Head of caudate nucleus (tissue), 42 donors: ENCODE measurements around the gene PRAMEF1.
"Not testable (repeated sequence)": the region's sequence is repeated elsewhere in the genome, so short reads cannot be mapped to it uniquely, and the experiment has no call there.

Source experiments
- DNase-seq, 42 donors: peaks; one replicate each; pipeline versions ENCODE4 v3.0.0 to v3.0.0-alpha.2; 2020 to 2021; ENCODE audit warnings: mixed read lengths in 7 of 42
- intact Hi-C: fragments of 100-400 bp; cut with DNase I; formaldehyde crosslinking; loops from one replicate; pipeline ENCODE4 v1.15.0; 2022

The PRAMEF1 gene, protein sequence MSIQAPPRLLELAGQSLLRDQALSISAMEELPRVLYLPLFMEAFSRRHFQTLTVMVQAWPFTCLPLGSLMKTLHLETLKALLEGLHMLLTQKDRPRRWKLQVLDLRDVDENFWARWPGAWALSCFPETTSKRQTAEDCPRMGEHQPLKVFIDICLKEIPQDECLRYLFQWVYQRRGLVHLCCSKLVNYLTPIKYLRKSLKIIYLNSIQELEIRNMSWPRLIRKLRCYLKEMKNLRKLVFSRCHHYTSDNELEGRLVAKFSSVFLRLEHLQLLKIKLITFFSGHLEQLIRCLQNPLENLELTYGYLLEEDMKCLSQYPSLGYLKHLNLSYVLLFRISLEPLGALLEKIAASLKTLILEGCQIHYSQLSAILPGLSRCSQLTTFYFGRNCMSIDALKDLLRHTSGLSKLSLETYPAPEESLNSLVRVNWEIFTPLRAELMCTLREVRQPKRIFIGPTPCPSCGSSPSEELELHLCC

DNA sequence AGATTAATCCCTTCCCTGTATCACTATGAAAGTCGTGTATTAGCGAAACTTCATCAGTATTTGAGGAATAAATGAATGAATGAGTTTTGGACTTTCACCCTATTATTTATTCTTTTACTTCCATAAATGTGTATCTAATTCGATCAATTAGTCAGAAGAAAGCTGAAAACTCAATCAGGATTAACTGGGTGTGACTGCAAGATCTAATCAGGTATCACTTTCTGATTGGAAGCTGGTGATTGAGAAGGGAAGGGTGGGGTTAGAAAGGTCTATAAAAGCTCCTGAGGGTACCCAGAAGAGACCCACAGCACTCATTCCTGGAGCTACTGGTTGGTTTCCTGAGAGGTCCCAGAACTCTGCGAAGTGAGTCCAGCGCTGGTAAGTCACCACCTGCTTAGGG is at the start of gene PRAMEF1:
PRAMEF1 (plus strand) TSS at position 301 of the 400 bp plus-strand sequence. CDS start 1,831 bp downstream, outside the sequence.
- DNase-seq, intact Hi-C loops: not testable (repeated sequence)

DNA sequence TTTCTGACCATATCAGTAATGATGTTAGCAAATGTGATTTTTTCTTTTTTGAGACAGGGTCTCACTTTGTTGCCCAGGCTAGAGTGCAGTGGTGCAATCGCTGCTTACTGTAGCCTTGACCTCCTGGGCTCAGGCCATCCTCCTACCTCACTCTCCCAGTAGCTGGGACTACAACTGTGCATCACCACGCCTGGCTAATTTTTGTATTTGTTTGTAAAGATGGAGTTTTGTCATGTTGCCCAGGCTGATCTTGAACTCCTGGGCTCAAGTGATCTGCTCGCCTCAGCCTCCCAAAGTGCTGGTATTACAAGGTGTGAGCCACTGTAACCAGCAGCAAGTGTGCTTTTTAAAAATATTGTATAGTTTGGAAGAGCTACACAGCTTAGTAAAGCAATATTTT is 49.3 kb upstream of the PRAMEF1 start:
- DNase-seq, result no peak
- intact Hi-C loops, result no loop called here

DNA sequence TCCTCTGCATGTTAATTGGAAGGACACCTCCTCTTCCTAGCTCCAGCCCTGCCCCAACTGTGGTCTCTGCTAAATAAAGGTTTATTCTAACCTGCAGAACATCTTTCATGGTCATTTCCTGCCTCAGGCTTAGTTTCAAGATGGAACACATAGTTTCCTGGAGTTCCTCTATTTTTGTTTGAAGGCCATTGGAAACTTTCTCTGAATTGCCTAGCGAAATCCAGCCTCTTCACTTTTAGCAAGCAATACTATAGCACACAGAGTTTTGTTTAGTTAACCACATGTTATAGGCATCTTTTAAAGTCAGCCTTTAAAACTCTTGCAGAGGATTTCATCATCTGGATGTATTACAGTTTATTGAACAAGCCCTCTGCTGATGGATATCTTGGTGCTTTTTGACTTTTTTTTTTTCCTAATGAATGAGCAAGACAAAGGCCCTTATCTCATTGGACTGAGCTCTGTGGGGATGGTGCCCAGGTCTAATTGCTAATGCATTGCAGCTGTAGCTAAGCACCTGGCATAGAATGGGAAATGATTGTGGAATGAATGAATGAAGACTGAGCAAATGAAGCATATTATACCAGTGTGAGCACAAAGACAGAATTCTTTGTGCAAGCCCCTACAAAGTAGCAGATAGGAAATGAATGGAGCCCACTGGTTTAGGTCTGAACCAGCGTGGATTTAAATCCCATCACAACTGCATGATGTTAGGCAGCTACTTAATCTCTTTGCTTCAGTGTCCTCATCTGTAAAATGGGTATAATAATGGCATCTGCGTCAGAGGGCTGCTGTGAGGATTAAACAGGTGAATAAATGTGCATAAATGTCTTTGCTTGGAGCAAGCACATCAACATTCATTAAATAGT is 45.8 kb upstream of the PRAMEF1 start:
- DNase-seq, result no peak
- intact Hi-C loops, result no loop called here

DNA sequence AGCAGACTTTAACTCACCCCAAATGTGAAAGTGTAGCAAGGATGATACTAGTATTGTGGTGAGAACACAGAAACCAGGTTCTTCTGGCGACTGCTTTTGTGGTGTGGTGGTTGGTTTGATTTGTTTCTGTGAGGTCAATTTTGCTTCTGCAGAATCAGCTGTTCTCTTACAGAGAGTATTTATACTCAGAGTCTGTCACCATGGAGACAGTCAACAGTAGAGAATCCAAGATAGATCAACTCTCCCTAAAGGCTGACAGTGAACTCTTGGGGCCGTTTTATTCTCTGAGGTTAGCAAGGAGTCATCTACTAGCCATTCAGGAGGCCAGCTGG is 45.2 kb upstream of the PRAMEF1 start, which contains the start of gene CFAP107:
CFAP107 (plus strand) TSS at position 209 of the 332 bp plus-strand sequence. CDS start 231 bp downstream, outside the sequence.
- intact Hi-C loops, result no loop called here

DNA sequence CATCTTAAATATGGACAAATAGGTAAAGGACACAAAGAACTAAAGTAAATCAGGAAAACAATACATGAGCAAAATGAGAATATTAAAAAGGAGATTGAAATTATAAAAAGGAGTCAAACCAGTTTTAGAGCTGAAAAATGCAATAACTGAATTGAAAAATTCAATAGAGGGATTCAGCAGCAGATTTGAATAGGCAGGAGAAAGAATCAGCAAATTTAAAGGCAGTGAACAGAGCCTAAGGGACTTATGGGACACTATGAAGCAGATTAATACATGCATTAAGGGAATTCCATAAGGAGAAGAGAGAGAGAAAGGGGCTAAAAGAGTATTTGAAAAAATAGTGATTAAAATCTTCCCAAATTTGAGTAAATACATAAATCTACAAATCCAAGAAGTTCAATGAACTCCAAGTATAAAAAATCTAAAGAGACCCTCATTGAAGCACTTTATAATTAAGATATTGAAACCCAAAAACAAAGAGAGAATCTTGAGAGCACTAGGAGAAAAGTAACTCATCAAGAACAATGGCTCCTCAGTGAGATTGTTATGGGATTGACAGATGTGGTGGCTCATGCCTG is 42.3 kb upstream of the PRAMEF1 start:
- no peak for DNase-seq
- intact Hi-C loops, result no loop called here

More for the DNA sequence above, 45.2 kb upstream of the PRAMEF1 start, which contains the start of gene CFAP107:
- no peak for DNase-seq

DNA sequence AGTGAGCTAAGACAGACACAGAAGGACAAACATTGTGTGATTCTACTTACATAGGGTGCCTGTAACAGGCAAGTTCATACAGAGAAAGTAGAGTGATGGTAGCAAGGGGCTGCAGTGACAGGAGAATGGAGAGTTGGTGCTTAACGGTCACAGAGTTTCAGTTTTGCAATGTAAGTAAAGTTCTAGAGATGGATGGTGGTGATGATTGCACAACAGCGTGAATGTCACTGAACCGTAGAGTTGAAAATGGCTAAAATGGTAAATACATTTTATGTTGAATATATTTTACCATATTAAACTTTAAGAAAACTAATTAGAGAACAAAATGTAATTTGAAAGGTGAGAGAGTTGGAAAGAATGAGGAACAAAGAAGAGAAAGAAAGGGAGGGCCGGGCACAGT is 36.5 kb upstream of the PRAMEF1 start:
- no peak for DNase-seq
- intact Hi-C loops, result no loop called here

DNA sequence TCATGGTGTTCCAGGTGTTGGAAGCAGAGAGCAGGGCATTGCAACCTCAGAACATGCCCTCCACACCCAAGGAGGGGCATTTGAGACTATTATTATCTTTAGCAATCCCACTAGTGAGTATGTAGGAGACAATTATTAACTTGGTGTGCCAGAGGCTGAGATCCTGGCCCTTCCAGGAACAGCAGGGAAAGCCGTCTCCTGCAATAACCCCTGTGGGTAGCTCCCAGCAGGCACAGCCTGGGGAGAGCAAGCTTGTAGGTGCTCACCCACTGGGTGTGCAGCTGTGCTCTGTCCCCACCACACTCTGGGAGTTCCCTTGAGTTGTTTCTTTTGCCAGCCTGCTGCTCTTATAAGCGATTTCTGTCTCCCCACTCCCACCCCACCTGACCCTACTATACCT is 34.9 kb upstream of the PRAMEF1 start:
- no peak for DNase-seq
- intact Hi-C loops, result no loop called here

DNA sequence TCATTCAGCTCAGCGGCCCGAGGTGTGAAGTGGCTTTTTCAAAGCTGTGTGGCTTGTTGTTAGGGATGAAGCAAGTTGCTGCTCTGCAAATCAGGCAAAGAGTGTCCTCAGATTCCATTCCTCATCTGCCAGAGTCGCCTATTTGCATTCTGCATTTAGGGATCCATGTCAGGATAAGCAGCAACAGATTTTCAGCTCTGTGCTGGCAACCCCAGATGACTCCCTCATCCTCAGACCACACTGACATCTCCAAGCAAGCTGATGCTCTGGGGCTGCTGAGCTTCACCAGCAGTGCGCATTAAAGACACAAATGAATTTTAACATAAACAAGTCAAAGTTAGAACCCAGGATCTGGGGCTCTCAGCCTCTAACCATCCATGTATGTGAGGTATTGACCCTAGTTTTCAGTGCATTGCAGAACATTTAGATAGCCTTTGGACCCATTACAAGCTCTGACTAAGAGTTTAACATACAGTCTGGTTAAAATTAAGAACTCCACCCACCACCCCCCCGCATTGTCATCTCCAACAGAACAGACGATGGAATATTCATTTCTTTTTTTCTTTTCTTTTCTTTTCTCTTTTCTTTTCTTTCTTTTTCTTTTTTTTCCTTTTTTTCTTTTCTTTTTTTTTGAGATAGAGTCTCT is 34.3 kb upstream of the PRAMEF1 start:
- intact Hi-C loops, result no loop called here
- DNase-seq, result no peak

DNA sequence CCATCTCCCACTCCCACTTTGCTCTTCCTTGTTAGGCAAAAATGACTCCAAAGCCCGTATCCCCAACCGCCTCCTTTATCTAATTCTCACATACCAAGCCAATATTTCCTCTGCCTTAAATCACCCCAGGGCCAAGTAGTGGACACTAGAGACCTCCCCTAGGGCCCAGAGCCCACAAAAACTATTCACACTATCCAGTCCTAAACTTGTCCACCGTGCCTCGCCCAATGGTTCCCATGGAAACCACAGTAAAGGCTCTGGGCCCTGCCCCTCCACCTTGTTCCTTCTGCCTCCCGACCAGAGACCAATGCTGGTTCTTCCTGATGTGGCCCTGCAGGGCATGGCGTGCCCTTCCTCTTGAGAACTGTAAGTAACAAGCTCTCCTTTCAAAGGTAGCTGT is 33.4 kb upstream of the PRAMEF1 start:
- DNase-seq, result no peak
- intact Hi-C loops, result no loop called here

DNA sequence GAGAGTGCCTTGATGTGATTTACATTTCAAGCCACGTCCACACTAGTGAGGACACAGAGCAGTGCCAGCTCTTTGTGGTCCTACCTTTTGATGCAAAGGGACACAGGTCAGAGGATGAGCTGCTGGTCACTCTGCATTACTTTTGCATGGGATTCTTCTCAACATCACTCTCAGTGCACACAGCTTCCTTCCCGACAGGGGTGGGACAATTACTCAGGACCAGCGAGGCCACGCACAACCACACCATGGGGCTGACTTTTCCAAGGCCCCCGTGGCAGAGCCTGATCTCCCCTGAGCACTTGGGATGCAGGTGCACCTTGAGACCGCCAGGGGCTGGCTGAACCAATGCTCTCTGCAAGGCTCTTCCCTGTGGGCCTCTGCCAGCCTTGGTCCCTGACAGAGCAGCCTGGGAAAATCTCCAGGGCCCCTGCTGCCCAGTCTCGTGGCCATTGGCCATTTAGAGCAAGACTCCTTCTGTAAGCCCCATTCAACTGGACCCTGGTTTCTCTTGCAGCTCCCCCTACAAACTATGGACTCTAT is 30.9 kb upstream of the PRAMEF1 start:
- DNase-seq, result no peak
- intact Hi-C loops, result no loop called here

DNA sequence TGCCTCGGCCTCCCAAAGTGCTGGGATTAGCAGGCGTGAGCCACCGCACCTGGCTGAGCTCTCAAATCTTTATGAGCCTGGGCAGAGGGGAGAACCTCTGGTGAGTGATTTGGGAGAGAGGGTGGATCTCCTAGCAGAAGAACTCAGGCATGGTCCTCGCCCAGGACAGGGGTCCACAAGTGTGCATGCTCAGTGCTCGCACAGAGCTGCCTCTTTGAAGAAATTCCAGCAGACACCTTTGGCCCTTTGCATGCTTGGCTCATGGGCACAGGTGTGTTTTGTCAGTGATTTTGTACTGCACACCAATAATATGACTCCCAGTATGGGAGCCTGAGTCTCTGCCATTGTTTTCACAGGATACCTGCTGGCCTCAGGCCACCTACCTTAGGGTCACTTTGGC is 29.4 kb upstream of the PRAMEF1 start:
- intact Hi-C loops, result no loop called here
- DNase-seq, result no peak

DNA sequence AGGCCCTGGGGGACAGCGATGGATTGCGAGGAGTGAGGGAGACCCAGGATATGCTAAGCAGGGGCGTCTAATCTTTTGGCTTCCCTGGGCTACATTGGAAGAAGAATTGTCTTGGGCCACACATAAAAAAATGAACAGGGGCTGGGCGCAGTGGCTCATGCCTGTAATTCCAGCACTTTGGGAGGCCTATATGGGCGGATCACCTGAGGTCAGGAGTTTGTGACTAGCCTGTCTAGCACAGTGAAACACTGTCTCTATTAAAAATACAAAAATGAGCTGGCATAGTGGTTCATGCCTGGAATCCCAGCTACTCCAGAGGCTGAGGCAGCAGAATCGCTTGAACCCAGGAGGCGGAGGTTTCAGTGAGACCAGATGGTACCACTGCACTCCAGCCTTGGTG is 28.4 kb upstream of the PRAMEF1 start:
- no peak for DNase-seq
- intact Hi-C loops, result no loop called here

DNA sequence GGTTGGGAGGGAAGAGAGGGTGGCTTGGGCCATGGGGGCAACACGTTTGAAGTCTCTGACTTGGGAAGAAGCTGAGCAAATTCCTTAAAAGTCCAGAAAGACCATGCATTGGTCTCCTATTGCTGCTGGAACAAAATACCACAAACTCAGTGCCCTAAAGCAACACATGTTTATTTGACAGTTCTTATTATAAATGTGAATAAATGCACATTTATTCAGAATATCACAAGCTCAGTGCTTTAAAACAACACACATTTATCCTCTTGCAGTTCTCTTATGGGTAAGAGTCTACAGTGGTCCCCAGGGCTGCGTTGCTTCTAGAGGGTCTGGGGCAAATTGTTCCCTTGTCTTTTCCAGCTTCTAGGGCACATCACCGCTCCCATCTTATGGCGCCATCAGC is 27.7 kb upstream of the PRAMEF1 start:
- DNase-seq, result no peak
- intact Hi-C loops, result no loop called here

DNA sequence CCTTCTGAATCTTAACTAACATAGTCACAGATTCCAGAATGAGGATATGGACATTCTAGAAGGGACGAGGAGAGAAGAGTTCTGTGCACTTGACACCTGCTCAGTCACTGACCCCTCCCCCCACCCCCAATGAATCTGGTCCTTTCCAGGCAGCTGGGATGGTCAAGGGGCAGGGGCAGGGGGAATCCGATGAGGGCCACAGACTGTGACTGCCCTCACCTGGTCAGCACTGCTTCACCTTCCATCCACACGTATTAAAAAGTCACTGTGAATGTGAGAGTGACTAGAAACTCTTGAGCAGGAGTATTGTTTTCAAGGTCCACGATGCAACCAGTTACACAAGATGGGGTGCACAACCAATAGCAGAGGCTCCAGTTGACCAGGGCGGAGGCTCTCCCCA is 27.2 kb upstream of the PRAMEF1 start:
- intact Hi-C loops, result no loop called here

DNA sequence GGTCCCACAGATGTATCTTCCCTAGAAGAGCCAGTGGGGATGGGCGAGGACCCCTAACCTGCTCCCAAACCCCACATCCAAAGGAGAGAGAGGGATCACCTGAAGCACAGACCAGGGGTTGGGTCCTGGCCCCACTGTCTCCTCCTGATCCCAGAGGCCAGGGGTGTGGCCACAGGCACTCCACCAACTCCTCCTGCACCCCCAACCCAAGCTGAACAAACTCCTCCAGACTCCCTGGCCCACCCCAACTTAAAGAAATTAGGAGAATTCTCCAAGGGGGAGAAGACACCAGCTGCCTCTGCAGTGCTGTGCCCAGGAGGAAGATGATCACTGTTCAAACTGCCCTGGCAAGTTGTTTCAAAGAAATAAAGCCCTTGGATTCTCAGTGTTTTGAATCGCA is 22.2 kb upstream of the PRAMEF1 start:
- DNase-seq, result no peak
- intact Hi-C loops, result no loop called here

More for the DNA sequence above, 27.2 kb upstream of the PRAMEF1 start:
- no peak for DNase-seq

DNA sequence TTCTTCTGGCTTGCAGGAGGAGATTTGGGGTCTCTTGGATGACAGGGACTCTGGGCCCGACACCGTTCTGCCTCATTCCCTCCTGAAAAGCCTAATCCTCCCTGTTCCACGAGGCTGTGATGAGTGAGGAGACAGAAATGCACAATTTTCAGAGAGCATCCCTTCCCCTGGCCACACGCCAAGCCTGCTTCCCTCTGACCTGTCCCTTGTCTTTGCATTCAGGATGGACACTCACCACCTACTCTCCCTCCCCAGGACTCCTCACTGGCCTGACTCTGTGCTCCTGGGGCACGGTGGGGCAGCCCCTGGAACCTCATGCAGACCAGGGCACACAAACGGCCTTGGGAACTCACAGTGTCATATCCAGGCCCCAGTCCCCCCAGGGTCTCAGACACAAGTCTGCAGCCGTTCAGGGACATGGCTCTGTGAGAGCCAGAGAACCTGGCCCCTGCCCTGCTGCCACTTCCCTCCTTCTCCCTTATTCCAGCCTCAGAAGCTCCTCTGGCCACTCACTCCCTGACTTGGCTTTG is 21.2 kb upstream of the PRAMEF1 start:
- intact Hi-C loops, result no loop called here
- no peak for DNase-seq

DNA sequence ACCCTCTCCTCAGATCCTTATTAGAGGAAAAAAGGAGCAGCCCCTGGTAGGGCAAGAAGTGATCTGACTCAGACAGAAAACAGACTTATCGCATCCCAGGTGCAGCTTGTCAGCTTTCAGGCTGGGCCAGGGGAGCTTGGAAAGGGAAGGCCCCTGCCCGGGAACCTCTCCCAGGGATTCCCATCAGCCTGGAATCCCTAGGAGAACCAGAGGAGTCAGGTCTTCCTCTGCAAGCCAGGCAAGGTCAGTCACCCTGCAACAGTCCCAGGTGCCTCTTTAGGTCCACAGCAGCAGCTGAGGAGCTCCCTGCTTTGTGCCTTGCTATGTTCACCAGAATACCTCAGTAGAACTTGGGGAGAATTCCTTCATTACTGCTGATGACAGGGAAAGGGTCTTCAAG is 20.6 kb upstream of the PRAMEF1 start:
- intact Hi-C loops, result no loop called here
- no peak for DNase-seq

DNA sequence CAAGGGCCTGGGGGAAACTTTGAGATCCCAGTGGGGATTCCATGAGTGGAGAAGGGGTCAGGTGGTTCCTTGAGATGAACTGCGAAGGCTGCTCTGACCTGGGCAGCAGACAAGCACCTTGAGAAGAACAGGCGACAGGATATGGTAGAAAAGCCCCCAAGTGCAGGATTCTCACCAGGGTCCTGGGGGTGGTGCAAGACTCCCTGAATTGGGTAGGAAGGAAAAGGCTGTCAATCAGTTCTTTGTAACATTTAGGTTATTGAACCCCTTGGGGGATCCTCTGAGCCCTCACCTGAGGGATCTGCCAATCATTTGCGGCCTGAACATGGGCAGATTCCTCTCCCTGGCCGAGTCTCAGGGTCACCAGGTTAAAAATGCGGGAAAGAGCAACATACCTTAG is 20.0 kb upstream of the PRAMEF1 start:
- intact Hi-C loops, result no loop called here
- no peak for DNase-seq

DNA sequence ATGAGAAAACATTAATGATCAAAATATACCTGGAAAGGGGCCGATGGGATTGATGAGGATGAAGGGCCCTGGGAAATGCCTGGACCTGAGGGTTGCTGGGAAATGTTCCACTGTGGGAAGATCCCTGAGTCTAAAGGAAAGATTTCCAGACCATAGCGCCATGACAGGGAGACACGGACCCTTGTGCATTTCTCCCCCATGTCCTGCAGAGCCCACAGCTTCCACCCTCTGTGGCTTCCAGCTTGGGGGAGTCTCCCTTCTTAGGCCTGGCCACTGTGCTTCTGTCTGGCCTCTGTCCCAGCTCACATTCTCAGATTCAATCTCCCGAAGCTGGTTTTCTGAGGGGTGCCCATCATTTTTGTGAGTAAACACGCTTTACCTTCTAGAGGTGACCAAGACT is 18.7 kb upstream of the PRAMEF1 start:
- intact Hi-C loops, result no loop called here
- DNase-seq, result no peak
